Small intestine (tissue), 7 donors: ENCODE measurements around the gene IL13. TPM values are rescaled to one million over a fixed set of nuclear protein-coding genes. Genes with fewer than 3 reads are reported as not detected.
A peak's percentile ranks its signal among the peaks of the same experiment; 100 is the strongest.

Experiments used
- DNase-seq, 2 donors: peaks; one replicate each; pipeline versions ENCODE4 v3.0.0 to v3.0.0-alpha.2; 2013
- FAIRE-seq: peaks from 2 replicates; lab custom pipeline; 2012; peaks lifted over from hg19 to GRCh38; lab: Jason Lieb, UNC
- H3K27ac ChIP-seq, 3 donors: one replicate each; pipeline ENCODE4 v1.5.1; 2013; ENCODE audit warnings: low read length in 2 of 3, mild to moderate bottlenecking in 2 of 3, control low read depth in 1 of 3, inconsistent platforms in 1 of 3, low read depth in 1 of 3, moderate library complexity in 1 of 3
- H3K27me3 ChIP-seq, 3 donors: one replicate each; pipeline ENCODE4 v1.6.1; 2013; ENCODE audit warnings: low read length in 3 of 3, inconsistent platforms in 1 of 3; ENCODE audit not compliant: control insufficient read depth in 3 of 3, insufficient read depth in 3 of 3
- H3K36me3 ChIP-seq, 3 donors: one replicate each; pipeline ENCODE4 v1.6.1; 2013; ENCODE audit warnings: low read length in 3 of 3, inconsistent platforms in 1 of 3, low read depth in 1 of 3, mild to moderate bottlenecking in 1 of 3, moderate library complexity in 1 of 3; ENCODE audit not compliant: control insufficient read depth in 3 of 3, insufficient read depth in 2 of 3
- H3K4me1 ChIP-seq, 3 donors: one replicate each; pipeline ENCODE4 v1.6.1; 2013; ENCODE audit warnings: low read length in 2 of 3, inconsistent platforms in 1 of 3, low read depth in 1 of 3, mild to moderate bottlenecking in 1 of 3, moderate library complexity in 1 of 3; ENCODE audit not compliant: control insufficient read depth in 3 of 3, insufficient read depth in 2 of 3
- H3K4me3 ChIP-seq, 3 donors: one replicate each; pipeline ENCODE4 v1.5.1; 2013; ENCODE audit warnings: low read length in 3 of 3, control low read depth in 1 of 3, inconsistent platforms in 1 of 3, low read depth in 1 of 3, mild to moderate bottlenecking in 1 of 3, moderate library complexity in 1 of 3
- H3K9me3 ChIP-seq, 2 donors: one replicate each; pipeline ENCODE4 v1.6.1; 2013; ENCODE audit warnings: low read depth in 1 of 2, low read length in 1 of 2; ENCODE audit not compliant: control insufficient read depth in 2 of 2, insufficient read depth in 1 of 2
- WGBS, 3 donors: extraction: QIAGEN DNeasy Blood & Tissue Kit; methylation state at CpG; one replicate each; pipeline ENCODE4 v1.1.7; 2013; 5-methylcytosine and 5-hydroxymethylcytosine counted together
- polyA plus RNA-seq, 4 donors: library from polyadenylated mRNA; stranded (reverse) in 3 of 4; unstranded in 1 of 4; fragments of 200-250 nt in 3 of 4; fragments of 120-200 nt in 1 of 4; gene quantifications; one replicate each; pipeline versions ENCODE4 v1.2.1 to v1.2.3, GENCODE V29; 2013
- donor health status: healthy with polysubstance abuse.
- donor health status: control.
- donor health status: control.
- donor health status: Bipolar disorder and iron deficiency.
- donor health status: healthy.

IL13 gene
- polyA plus RNA-seq, 4 donors, result 0.54 TPM; not detected in 3

DNA sequence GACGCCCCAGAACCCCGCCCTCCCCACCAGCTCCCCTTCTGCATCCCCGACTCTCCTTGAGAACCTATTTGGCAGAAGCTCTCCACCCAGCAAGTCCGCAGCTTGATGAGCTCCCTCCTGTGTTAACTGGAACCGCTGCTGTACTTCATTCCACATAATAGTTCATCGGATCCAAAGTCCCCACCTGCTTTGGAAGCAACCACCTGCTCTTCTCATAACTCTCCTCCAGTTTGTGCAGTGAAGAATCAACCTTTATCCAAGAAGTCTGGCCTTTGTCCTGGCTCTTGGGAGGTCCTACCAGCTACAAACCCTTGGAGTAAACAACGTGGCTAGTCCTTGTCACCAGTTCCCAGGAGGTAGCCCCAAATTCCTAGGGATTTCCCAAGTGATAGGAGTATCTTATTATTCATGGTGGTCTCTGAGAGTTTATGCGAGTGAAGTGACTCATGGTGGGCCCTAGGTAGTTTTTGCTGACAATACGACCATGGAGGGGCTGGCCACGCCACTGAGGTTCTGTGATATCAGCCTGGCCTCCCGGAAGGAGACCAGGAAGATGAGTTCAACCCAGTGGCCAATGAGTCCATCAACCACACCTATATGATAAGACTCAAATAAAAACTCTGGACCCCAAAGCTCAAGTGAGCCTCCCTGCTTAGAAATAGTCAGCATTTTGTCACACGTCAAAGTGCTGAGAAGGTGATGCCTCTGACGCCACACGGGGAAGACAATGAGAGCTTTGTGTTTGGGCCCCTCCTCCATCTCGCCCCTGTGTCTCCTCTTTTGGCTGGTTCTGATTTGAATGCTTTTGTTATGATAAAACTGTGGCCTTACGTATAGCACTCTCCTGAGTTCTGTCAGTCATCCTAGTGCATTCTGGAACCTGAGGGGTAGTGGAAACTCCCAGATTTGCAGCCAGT, 12.3 kb downstream of the IL13 start:
- peaks cover 0 to 46% (median 2%) of the 10 kb centered on the region in 3 donors for H3K4me1 ChIP-seq
- no peak overlapping the region for H3K4me3 ChIP-seq
- DNase-seq (peak; percentile 64 to 75), FAIRE-seq (no peak)
- no peaks in the 10 kb centered on the region for H3K36me3 ChIP-seq
- 34 to 70% (median 48%) methylated on average over 16 of the region's 16 CpGs for WGBS, 3 donors
- H3K27me3 ChIP-seq, result no peaks in the 10 kb centered on the region
- H3K9me3 ChIP-seq, result no peaks in the 10 kb centered on the region
- H3K27ac ChIP-seq, result peak overlapping the region in 1 of 3 donors; percentile 53

DNA sequence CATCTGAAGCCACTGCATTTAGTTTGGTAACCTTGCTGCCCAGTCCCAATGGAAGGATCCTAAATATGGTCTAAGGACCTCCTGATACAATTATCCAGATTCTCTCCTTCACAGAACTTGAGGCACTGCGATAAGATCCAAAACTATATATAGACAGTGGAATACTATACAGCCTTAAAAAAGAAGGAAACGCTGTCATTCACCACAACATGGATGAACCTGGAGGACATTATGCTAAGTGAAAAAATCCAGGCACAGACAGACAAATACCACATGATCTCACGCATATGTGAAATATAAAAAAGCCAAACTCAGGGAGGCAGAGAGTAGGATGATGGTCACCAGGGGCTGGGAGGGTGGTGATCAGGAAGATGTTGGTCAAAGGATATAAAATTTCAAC, 13.0 kb downstream of the IL13 start:
- Histone ChIP-seq H3K9me3 (no peaks in the 10 kb centered on the region), H3K4me3 (no peak overlapping the region), H3K27me3 (no peaks in the 10 kb centered on the region), H3K4me1 (peaks cover 0 to 39% (median 2%) of the 10 kb centered on the region in 3 donors), H3K27ac (no peak overlapping the region), H3K36me3 (no peaks in the 10 kb centered on the region)
- DNase-seq (no peak), FAIRE-seq (no peak)
- WGBS, 3 donors, result 96 to 100% (median 98%) methylated on average over 3 of the region's 3 CpGs

GRCh38 chr5:132673488-132673887, 15.5 kb downstream of the IL13 start:
- 12 to 58% (median 42%) methylated on average over 1 of the region's 1 CpG for WGBS, 3 donors
- peaks cover 0 to 26% (median 2%) of the 10 kb centered on the region in 3 donors for H3K4me1 ChIP-seq
- no peaks in the 10 kb centered on the region for H3K36me3 ChIP-seq
- H3K27me3 ChIP-seq, result no peaks in the 10 kb centered on the region
- no peak overlapping the region for H3K4me3 ChIP-seq
- no peak for DNase-seq
- H3K9me3 ChIP-seq, result no peaks in the 10 kb centered on the region
- no peak for FAIRE-seq
- no peak overlapping the region for H3K27ac ChIP-seq

- H3K4me3 ChIP-seq, result no peak within 1 kb of the TSS
- WGBS, 3 donors, result 75 to 80% (median 80%) methylated on average over 14 of the region's 14 CpGs
- H3K4me1 ChIP-seq, result peaks cover 0 to 26% (median 2%) of the 10 kb centered on the region in 3 donors
- no peaks in the 10 kb centered on the region for H3K27me3 ChIP-seq
- H3K27ac ChIP-seq, result peak within 1 kb of the TSS in 1 of 3 donors; percentile 59
- no peaks in the 10 kb centered on the region for H3K9me3 ChIP-seq
- no peak for DNase-seq
- FAIRE-seq, result no peak
- no peaks in the 10 kb centered on the region for H3K36me3 ChIP-seq
Observed at GRCh38 chr5:132673939-132674630, 16.1 kb downstream of the IL13 start, which contains the start of gene IL4. IL4 (plus strand) TSS chr5:132673989; CDS start chr5:132674051, 62 bp downstream.

GRCh38 chr5:132674671-132675506, 16.9 kb downstream of the IL13 start:
- peak overlapping the region in 1 of 3 donors; percentile 59 for H3K27ac ChIP-seq
- FAIRE-seq, result no peak
- WGBS, 3 donors, result 71 to 83% (median 74%) methylated on average over 13 of the region's 13 CpGs

GRCh38 chr5:132675936-132676689, 18.1 kb downstream of the IL13 start:
- Histone ChIP-seq H3K36me3 (no peaks in the 10 kb centered on the region), H3K27ac (no peak overlapping the region), H3K9me3 (no peaks in the 10 kb centered on the region), H3K4me3 (no peak overlapping the region), H3K4me1 (peaks cover 0 to 12% (median 0%) of the 10 kb centered on the region in 3 donors), H3K27me3 (no peaks in the 10 kb centered on the region)
- FAIRE-seq (no peak), DNase-seq (no peak)
- 88 to 91% (median 88%) methylated on average over 11 of the region's 11 CpGs for WGBS, 3 donors

More at GRCh38 chr5:132674671-132675506, 16.9 kb downstream of the IL13 start:
- H3K36me3 ChIP-seq, result no peaks in the 10 kb centered on the region
- H3K9me3 ChIP-seq, result no peaks in the 10 kb centered on the region
- no peak for DNase-seq
- H3K4me1 ChIP-seq, result peaks cover 0 to 20% (median 0%) of the 10 kb centered on the region in 3 donors
- H3K4me3 ChIP-seq, result no peak overlapping the region
- no peaks in the 10 kb centered on the region for H3K27me3 ChIP-seq

- no peak overlapping the region for H3K4me3 ChIP-seq
- H3K9me3 ChIP-seq, result no peaks in the 10 kb centered on the region
- no peaks in the 10 kb centered on the region for H3K27me3 ChIP-seq
- WGBS, 3 donors, result 15 to 41% (median 31%) methylated on average over 7 of the region's 7 CpGs
- H3K36me3 ChIP-seq, result no peaks in the 10 kb centered on the region
- FAIRE-seq (no peak), DNase-seq (peak; percentile 67 to 90)
- peaks cover 0 to 12% (median 0%) of the 10 kb centered on the region in 3 donors for H3K4me1 ChIP-seq
- H3K27ac ChIP-seq, result peak overlapping the region in 2 of 3 donors; percentile 43 to 59
Observed at GRCh38 chr5:132677191-132677590, 19.2 kb downstream of the IL13 start.
